Measurements from ENCODE around the gene SDK2.

SDK2 gene

DNA sequence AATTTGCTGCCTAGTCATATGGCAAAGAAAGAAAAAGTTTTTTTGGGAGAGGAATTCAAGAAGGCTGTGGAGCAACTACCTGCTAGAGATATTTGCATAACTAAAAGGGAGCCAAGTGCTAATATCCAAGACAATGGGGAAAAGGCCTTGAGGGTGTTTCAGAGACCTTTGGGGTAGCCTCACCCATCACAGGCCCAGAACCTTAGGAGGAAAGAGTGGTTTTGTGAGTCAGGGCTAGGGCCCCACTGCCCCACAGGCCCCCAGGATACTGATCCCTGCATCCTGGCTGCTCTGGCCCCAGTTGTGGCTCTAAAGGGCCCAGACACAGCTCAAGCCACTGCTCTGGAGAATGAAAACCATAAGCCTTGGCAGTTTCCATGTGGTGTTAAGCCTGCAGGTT lies 41.9 kb upstream of the SDK2 start:
- Histone ChIP-seq H3K27me3 (ENCODE audit: insufficient read depth, poor library complexity, severe bottlenecking) (no peaks in the 10 kb centered on the region), H3K27ac (replicated peaks) (no peak overlapping the region), H3K4me3 (replicated peaks; ENCODE audit: insufficient read depth, low read length) (no peak overlapping the region)
- TF ChIP-seq SPI1 (IDR thresholded peaks at IDR 0.05; ENCODE audit: borderline replicate concordance, low read depth) (no peak), POLR2AphosphoS5 (IDR thresholded peaks at IDR 0.05; ENCODE audit: low read depth) (no peak), CTCF (IDR thresholded peaks at IDR 0.05; ENCODE audit: insufficient read depth, low read length) (no peak), GABPA (IDR thresholded peaks at IDR 0.05; ENCODE audit: low read depth) (no peak)
- TF ChIP-seq, protein P1, sequence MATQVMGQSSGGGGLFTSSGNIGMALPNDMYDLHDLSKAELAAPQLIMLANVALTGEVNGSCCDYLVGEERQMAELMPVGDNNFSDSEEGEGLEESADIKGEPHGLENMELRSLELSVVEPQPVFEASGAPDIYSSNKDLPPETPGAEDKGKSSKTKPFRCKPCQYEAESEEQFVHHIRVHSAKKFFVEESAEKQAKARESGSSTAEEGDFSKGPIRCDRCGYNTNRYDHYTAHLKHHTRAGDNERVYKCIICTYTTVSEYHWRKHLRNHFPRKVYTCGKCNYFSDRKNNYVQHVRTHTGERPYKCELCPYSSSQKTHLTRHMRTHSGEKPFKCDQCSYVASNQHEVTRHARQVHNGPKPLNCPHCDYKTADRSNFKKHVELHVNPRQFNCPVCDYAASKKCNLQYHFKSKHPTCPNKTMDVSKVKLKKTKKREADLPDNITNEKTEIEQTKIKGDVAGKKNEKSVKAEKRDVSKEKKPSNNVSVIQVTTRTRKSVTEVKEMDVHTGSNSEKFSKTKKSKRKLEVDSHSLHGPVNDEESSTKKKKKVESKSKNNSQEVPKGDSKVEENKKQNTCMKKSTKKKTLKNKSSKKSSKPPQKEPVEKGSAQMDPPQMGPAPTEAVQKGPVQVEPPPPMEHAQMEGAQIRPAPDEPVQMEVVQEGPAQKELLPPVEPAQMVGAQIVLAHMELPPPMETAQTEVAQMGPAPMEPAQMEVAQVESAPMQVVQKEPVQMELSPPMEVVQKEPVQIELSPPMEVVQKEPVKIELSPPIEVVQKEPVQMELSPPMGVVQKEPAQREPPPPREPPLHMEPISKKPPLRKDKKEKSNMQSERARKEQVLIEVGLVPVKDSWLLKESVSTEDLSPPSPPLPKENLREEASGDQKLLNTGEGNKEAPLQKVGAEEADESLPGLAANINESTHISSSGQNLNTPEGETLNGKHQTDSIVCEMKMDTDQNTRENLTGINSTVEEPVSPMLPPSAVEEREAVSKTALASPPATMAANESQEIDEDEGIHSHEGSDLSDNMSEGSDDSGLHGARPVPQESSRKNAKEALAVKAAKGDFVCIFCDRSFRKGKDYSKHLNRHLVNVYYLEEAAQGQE (IDR thresholded peaks at IDR 0.05; ENCODE audit: insufficient replicate concordance, low read depth), result no peak
- DNase-seq (ENCODE audit: low read depth in 1 of 2, low spot score in 1 of 2), result no peak

GRCh38 chr17:73684183-73684582 lies 39.9 kb upstream of the SDK2 start:
- DNase-seq (ENCODE audit: low read depth in 1 of 2, low spot score in 1 of 2), result no peak
- no peak for TF ChIP-seq GABPA (IDR thresholded peaks at IDR 0.05; ENCODE audit: low read depth)
- no peak overlapping the region for H3K27ac ChIP-seq (replicated peaks)
- H3K27me3 ChIP-seq (ENCODE audit: insufficient read depth, poor library complexity, severe bottlenecking), result no peaks in the 10 kb centered on the region
- H3K4me3 ChIP-seq (replicated peaks; ENCODE audit: insufficient read depth, low read length), result no peak overlapping the region

DNA sequence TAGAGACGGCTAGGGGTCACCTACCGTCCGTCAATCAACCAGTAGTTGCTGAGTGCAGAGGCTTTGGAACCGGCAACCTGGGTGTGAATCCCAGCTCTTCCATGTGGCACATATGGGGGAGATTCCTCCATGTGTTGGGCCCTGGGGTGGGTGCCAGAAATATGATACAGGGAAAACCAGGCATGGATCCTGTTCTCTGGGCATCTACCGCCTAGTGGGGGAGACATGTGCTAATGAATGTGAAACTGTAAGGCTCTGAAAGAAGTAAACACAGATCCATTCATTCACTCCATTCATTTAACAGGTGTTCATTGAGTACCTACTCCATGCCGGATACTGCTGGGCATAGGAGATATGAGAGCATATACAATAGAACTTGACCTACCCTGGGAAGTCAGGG lies 39.5 kb upstream of the SDK2 start:
- no peak for DNase-seq (ENCODE audit: low read depth in 1 of 2, low spot score in 1 of 2)
- Histone ChIP-seq H3K4me3 (replicated peaks; ENCODE audit: insufficient read depth, low read length) (no peak overlapping the region), H3K27me3 (ENCODE audit: insufficient read depth, poor library complexity, severe bottlenecking) (no peaks in the 10 kb centered on the region), H3K27ac (replicated peaks) (no peak overlapping the region)
- TF ChIP-seq, protein P1 (IDR thresholded peaks at IDR 0.05; ENCODE audit: insufficient replicate concordance, low read depth), result no peak
- TF ChIP-seq CTCF (IDR thresholded peaks at IDR 0.05; ENCODE audit: insufficient read depth, low read length), result no peak
- TF ChIP-seq GABPA (IDR thresholded peaks at IDR 0.05; ENCODE audit: low read depth), result no peak

DNA sequence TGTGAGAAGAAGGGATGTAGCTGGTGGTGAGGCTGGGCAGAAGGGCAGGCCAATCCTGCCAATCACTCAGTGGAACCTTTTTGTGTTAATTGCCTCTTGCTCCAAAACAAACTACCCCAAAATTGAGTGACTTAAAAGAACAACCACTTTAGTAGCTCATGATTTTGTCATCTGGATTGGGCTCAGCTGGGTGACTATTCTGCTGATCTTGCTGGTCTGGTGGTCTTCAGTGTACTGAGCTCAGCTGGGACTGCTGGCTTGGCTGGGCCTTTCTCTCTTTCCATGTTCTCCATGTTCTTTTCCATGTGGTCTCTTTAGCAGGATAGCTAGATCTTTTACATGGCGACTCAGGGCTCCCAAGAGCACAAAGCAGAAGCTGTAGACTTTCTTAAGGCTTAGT lies 37.7 kb upstream of the SDK2 start:
- H3K27ac ChIP-seq (replicated peaks), result no peak overlapping the region
- H3K27me3 ChIP-seq (ENCODE audit: insufficient read depth, poor library complexity, severe bottlenecking), result peaks cover 4% of the 10 kb centered on the region
- H3K4me3 ChIP-seq (replicated peaks; ENCODE audit: insufficient read depth, low read length), result no peak overlapping the region
- DNase-seq (ENCODE audit: low read depth in 1 of 2, low spot score in 1 of 2), result no peak
- TF ChIP-seq GABPA (IDR thresholded peaks at IDR 0.05; ENCODE audit: low read depth) (no peak), SPI1 (IDR thresholded peaks at IDR 0.05; ENCODE audit: borderline replicate concordance, low read depth) (no peak), CTCF (IDR thresholded peaks at IDR 0.05; ENCODE audit: insufficient read depth, low read length) (no peak), POLR2AphosphoS5 (IDR thresholded peaks at IDR 0.05; ENCODE audit: low read depth) (no peak)
- TF ChIP-seq, protein P1 (IDR thresholded peaks at IDR 0.05; ENCODE audit: insufficient replicate concordance, low read depth), result no peak
